IMR-90 (cell line): ENCODE data around the gene HTT. TPM values are rescaled to one million over a fixed set of nuclear protein-coding genes. Genes with fewer than 3 reads are reported as not detected.

Source experiments
- ATAC-seq: fragments of 200-7000 bp; cut with Tn5 transposase; 2 replicates; pipeline ENCODE4 v1.9.1; 2020; ENCODE audit warnings: low read depth, mild to moderate bottlenecking, moderate library complexity
- BruUV-seq: library from RNA; stranded (reverse); fragments of 400-500 nt; replicated peaks from 2 replicates; lab custom pipeline; 2021; lab: Mats Ljungman, UMichigan
- CTCF ChIA-PET: fragments of 300-600 bp; formaldehyde crosslinking; extraction: SDS; loops from one replicate; lab custom pipeline; 2021; ENCODE audit warnings: antibody characterized with exemption; lab: Yijun Ruan, JAX
- POLR2A ChIA-PET: fragments of 300-600 bp; sonication (Branson Sonifier 250); formaldehyde crosslinking; loops from one replicate; lab custom pipeline; 2022; ENCODE audit warnings: antibody characterized with exemption; ENCODE audit not compliant: unreplicated experiment; lab: Charles Lee
- DNase-seq: peaks from one replicate; pipeline ENCODE4 v3.0.0; 2013
- H2AFZ ChIP-seq: replicated peaks from 2 replicates; pipeline ENCODE3; 2013; ENCODE audit warnings: low read length, mild to moderate bottlenecking; ENCODE audit not compliant: poor library complexity
- H2AK5ac ChIP-seq: 2 replicates; pipeline ENCODE4 v1.6.1; 2013; ENCODE audit warnings: low read depth, low read length, inconsistent platforms
- H2AK9ac ChIP-seq: replicated peaks from 2 replicates; pipeline ENCODE3; 2013; ENCODE audit warnings: mild to moderate bottlenecking, low read depth, low read length, moderate library complexity; ENCODE audit not compliant: poor library complexity
- H2BK120ac ChIP-seq: 2 replicates; pipeline ENCODE4 v1.6.1; 2013; ENCODE audit warnings: low read depth, low read length, inconsistent platforms
- H2BK15ac ChIP-seq: 3 replicates; pipeline ENCODE4 v1.6.1; 2013; ENCODE audit warnings: low read depth, low read length, inconsistent platforms
- H2BK20ac ChIP-seq: 2 replicates; pipeline ENCODE4 v1.6.1; 2013; ENCODE audit warnings: low read depth, mild to moderate bottlenecking, inconsistent platforms, low read length, moderate library complexity
- H2BK5ac ChIP-seq: 2 replicates; pipeline ENCODE4 v1.6.1; 2013; ENCODE audit warnings: mild to moderate bottlenecking, low read depth, low read length, inconsistent platforms; ENCODE audit not compliant: poor library complexity, severe bottlenecking
- H3K14ac ChIP-seq: replicated peaks from 2 replicates; pipeline ENCODE4 v1.6.1; 2013; ENCODE audit warnings: low read depth, low read length, inconsistent platforms
- H3K18ac ChIP-seq: 2 replicates; pipeline ENCODE4 v1.6.1; 2013; ENCODE audit warnings: low read depth, low read length, control low read depth
- H3K23ac ChIP-seq: 2 replicates; pipeline ENCODE4 v1.6.1; 2013; ENCODE audit warnings: low read depth, low read length, inconsistent platforms
- H3K27ac ChIP-seq: 2 replicates; pipeline ENCODE4 v1.5.1; 2013; ENCODE audit warnings: mild to moderate bottlenecking, control low read depth, low read length; ENCODE audit not compliant: insufficient read depth
- H3K27me3 ChIP-seq: 2 replicates; pipeline ENCODE4 v1.6.1; 2013; ENCODE audit warnings: low read length; ENCODE audit not compliant: control insufficient read depth, insufficient read depth
- H3K36me3 ChIP-seq: 2 replicates; pipeline ENCODE4 v1.6.1; 2013; ENCODE audit warnings: low read length, mixed read lengths; ENCODE audit not compliant: control insufficient read depth, insufficient read depth
- H3K4ac ChIP-seq: 2 replicates; pipeline ENCODE4 v1.6.1; 2013; ENCODE audit warnings: low read depth, low read length, inconsistent platforms
- H3K4me1 ChIP-seq: 2 replicates; pipeline ENCODE4 v1.6.1; 2013; ENCODE audit warnings: low read length, mixed read lengths; ENCODE audit not compliant: control insufficient read depth, insufficient read depth
- H3K4me2 ChIP-seq: 2 replicates; pipeline ENCODE4 v1.6.1; 2013; ENCODE audit warnings: low read depth, mild to moderate bottlenecking, control low read depth, low read length, moderate library complexity
- H3K4me3 ChIP-seq: 2 replicates; pipeline ENCODE4 v1.5.1; 2013; ENCODE audit warnings: low read depth, mild to moderate bottlenecking, control low read depth, low read length, moderate library complexity; ENCODE audit not compliant: insufficient read depth
- H3K56ac ChIP-seq: 2 replicates; pipeline ENCODE4 v1.6.1; 2013; ENCODE audit warnings: low read length, inconsistent platforms; ENCODE audit not compliant: insufficient read depth; ENCODE audit errors: extremely low read depth
- H3K79me1 ChIP-seq, 2 experiments: 2 replicates each; pipeline ENCODE4 v1.6.1; 2013; ENCODE audit warnings: low read length in 2 of 2, inconsistent platforms in 1 of 2, low read depth in 1 of 2
- H3K9ac ChIP-seq: 2 replicates; pipeline ENCODE4 v1.6.1; 2013; ENCODE audit warnings: low read depth, low read length, control low read depth
- H3K9me1 ChIP-seq: 2 replicates; pipeline ENCODE4 v1.6.1; 2013; ENCODE audit warnings: low read length, inconsistent platforms; ENCODE audit not compliant: insufficient read depth
- H3K9me3 ChIP-seq: 2 replicates; pipeline ENCODE4 v1.6.1; 2013; ENCODE audit warnings: low read length; ENCODE audit not compliant: control insufficient read depth, insufficient read depth
- H4K20me1 ChIP-seq: 2 replicates; pipeline ENCODE4 v1.6.1; 2013; ENCODE audit warnings: low read length, inconsistent platforms; ENCODE audit not compliant: insufficient read depth
- H4K5ac ChIP-seq: 2 replicates; pipeline ENCODE4 v1.6.1; 2013; ENCODE audit warnings: mild to moderate bottlenecking, low read depth, low read length, control low read depth
- H4K8ac ChIP-seq, 2 experiments: 2 replicates each; pipeline ENCODE4 v1.6.1; 2013; ENCODE audit warnings: low read depth in 2 of 2, low read length in 2 of 2, control low read depth in 1 of 2, inconsistent platforms in 1 of 2
- H4K91ac ChIP-seq: 2 replicates; pipeline ENCODE4 v1.6.1; 2013; ENCODE audit warnings: low read depth, low read length, inconsistent platforms; ENCODE audit not compliant: insufficient read depth
- BHLHE40 ChIP-seq: fragments of 150-350 bp; IDR thresholded peaks from 2 replicates; pipeline ENCODE4 v1.6.1; 2016; ENCODE audit warnings: mild to moderate bottlenecking, low read depth, low read length
- CEBPB ChIP-seq: IDR thresholded peaks from 2 replicates; pipeline ENCODE4 v1.6.1; 2012; ENCODE audit warnings: low read depth, low read length, improper control_type of control experiment
- CTCF ChIP-seq: conservative IDR thresholded peaks from 2 replicates; pipeline ENCODE4 v1.5.1; 2012; ENCODE audit warnings: mild to moderate bottlenecking, low read depth, low read length, improper control_type of control experiment
- ELK1 ChIP-seq: fragments of 150-350 bp; IDR thresholded peaks from 2 replicates; pipeline ENCODE4 v1.6.1; 2016; ENCODE audit warnings: low read depth, mild to moderate bottlenecking, low read length, moderate library complexity, borderline replicate concordance
- FOS ChIP-seq: fragments of 150-350 bp; IDR thresholded peaks from 2 replicates; pipeline ENCODE4 v1.6.1; 2016; ENCODE audit warnings: low read depth, low read length
- MAZ ChIP-seq: IDR thresholded peaks from 2 replicates; pipeline ENCODE4 v1.6.1; 2012; ENCODE audit warnings: low read depth, mild to moderate bottlenecking, low read length, improper control_type of control experiment, moderate library complexity, borderline replicate concordance
- MXI1 ChIP-seq: IDR thresholded peaks from 2 replicates; pipeline ENCODE4 v1.6.1; 2012; ENCODE audit warnings: low read depth, mild to moderate bottlenecking, low read length, moderate library complexity, borderline replicate concordance
- NFE2L2 ChIP-seq: fragments of 150-350 bp; IDR thresholded peaks from 2 replicates; pipeline ENCODE4 v1.6.1; 2016; ENCODE audit warnings: low read depth, mild to moderate bottlenecking, low read length
- POLR2A ChIP-seq: IDR thresholded peaks from 2 replicates; pipeline ENCODE4 v1.6.1; 2012; ENCODE audit warnings: mild to moderate bottlenecking, low read depth, low read length
- RAD21 ChIP-seq: IDR thresholded peaks from 2 replicates; pipeline ENCODE4 v1.6.1; 2012; ENCODE audit warnings: low read length, improper control_type of control experiment
- RCOR1 ChIP-seq: IDR thresholded peaks from 2 replicates; pipeline ENCODE4 v1.6.1; 2012; ENCODE audit warnings: mild to moderate bottlenecking, low read length, improper control_type of control experiment; ENCODE audit not compliant: insufficient replicate concordance
- RFX5 ChIP-seq: IDR thresholded peaks from 2 replicates; pipeline ENCODE4 v1.8.0; 2012; ENCODE audit warnings: low read depth, mild to moderate bottlenecking, low read length, moderate library complexity
- USF2 ChIP-seq: fragments of 150-350 bp; IDR thresholded peaks from 2 replicates; pipeline ENCODE4 v1.6.1; 2017; ENCODE audit warnings: mild to moderate bottlenecking, antibody characterized with exemption, low read length, low read depth
- WGBS, 2 experiments: methylation state at CpG; one replicate each; pipeline versions ENCODE4 v1.1.5 to v1.1.7; 2013; ENCODE audit warnings: missing lambda C conversion rate in 2 of 2; ENCODE audit not compliant: insufficient read length in 1 of 2; ENCODE audit errors: extremely low coverage in 2 of 2; 5-methylcytosine and 5-hydroxymethylcytosine counted together
- dilution Hi-C: fragments of 300-500 bp; cut with HindIII; formaldehyde crosslinking; loops from one replicate; pipeline ENCODE4 v1.14.3; 2018; ENCODE audit warnings: low sequenced_read_pairs; ENCODE audit not compliant: unreplicated experiment
- in situ Hi-C: fragments of 300-500 bp; cut with MboI; formaldehyde crosslinking; loops from 3 replicates; pipeline ENCODE4 v1.14.3; 2019; ENCODE audit warnings: low sequenced_read_pairs, inconsistent platforms, mixed read lengths
- intact Hi-C: fragments of 100-400 bp; cut with micrococcal nuclease; formaldehyde crosslinking; loops from 2 replicates; pipeline ENCODE4 v1.10.0; 2022
- polyA plus RNA-seq, 3 experiments: library from polyadenylated mRNA; depleted of rRNA; stranded (reverse); fragments of >200 nt; gene quantifications; 2 replicates each; pipeline ENCODE4 v1.2.3, GENCODE V29; 2012; ENCODE audit warnings: low replicate concordance in 1 of 3
- total RNA-seq: library from RNA; depleted of rRNA; stranded (reverse); fragments of >200 nt; gene quantifications from 2 replicates; pipeline ENCODE4 v1.2.3, GENCODE V29; 2012

The HTT gene
- total and polyA plus RNA-seq, 2 of the 4 experiments (the other 2 are of a cell fraction): 11.6 to 14.3 TPM

GRCh38 chr4:3039706-3040366 is 34.6 kb upstream of the HTT start:
- POLR2A ChIA-PET: no interaction called here
- Histone ChIP-seq H2BK5ac (no peak overlapping the region), H2BK20ac (no peak overlapping the region), H3K23ac (no peak overlapping the region), H2AK9ac (no peak overlapping the region), H4K91ac (no peak overlapping the region), H3K9ac (no peak overlapping the region), H2BK120ac (no peak overlapping the region), H4K8ac (no peak overlapping the region), H3K56ac (no peak overlapping the region), H3K4ac (no peak overlapping the region), H3K4me3 (no peak overlapping the region), H4K5ac (no peak overlapping the region), H3K18ac (no peak overlapping the region), H4K20me1 (no peaks in the 10 kb centered on the region), H3K4me1 (peaks cover 2% of the 10 kb centered on the region; the same call in 1 of the 2 replicates), H2AK5ac (no peak overlapping the region), H2BK15ac (no peak overlapping the region), H3K9me3 (no peaks in the 10 kb centered on the region), H3K4me2 (no peak overlapping the region), H3K79me1 (no peaks in the 10 kb centered on the region), H3K36me3 (no peaks in the 10 kb centered on the region), H3K27ac (no peak overlapping the region), H3K14ac (no peak overlapping the region), H2AFZ (no peak overlapping the region), H3K9me1 (no peaks in the 10 kb centered on the region), H3K27me3 (peaks cover 22% of the 10 kb centered on the region; the same call in 1 of the 2 replicates)
- in situ Hi-C loops: loop anchor here (25.0 kb wide), 1 partner anchor 278 kb away; the partner anchor contains the start of gene TNIP2
- CTCF ChIA-PET: no interaction called here
- dilution Hi-C loops: no loop called here
- WGBS, 2 experiments: 72% methylated on average over 5 of the region's 8 CpGs; no CpG with 5 or more reads in 1 of the 2 experiments
- DNase-seq: no peak
- ATAC-seq: no peak
- TF ChIP-seq ELK1 (no peak), RFX5 (no peak), RCOR1 (no peak), MAZ (no peak), MXI1 (no peak), NFE2L2 (no peak), USF2 (no peak), RAD21 (no peak), BHLHE40 (no peak), CEBPB (no peak), POLR2A (no peak), FOS (no peak), CTCF (no peak)
- no TSS peak for BruUV-seq
- intact Hi-C loops: loop anchor here (5.0 kb wide), 1 partner anchor 278 kb away; no protein-coding TSS in a partner anchor
